G401 (cell line): ENCODE data around the gene TMPRSS6. TPM values are rescaled to one million over a fixed set of nuclear protein-coding genes. Genes with fewer than 3 reads are reported as not detected.

ENCODE experiments used
- DNase-seq: peaks from one replicate; pipeline ENCODE4 v3.0.0-alpha.2; 2015; ENCODE audit warnings: low spot score
- in situ Hi-C: cut with HindIII; loops from 2 replicates; pipeline ENCODE4 v1.10.0; 2016; ENCODE audit warnings: low sequenced_read_pairs, mixed read lengths
- total RNA-seq: library from RNA; depleted of rRNA; stranded (reverse); fragments of >200 nt; shearing (Covaris generic); gene quantifications from 2 replicates; pipeline ENCODE4 v1.2.3, GENCODE V29; 2014; rRNA removed

The TMPRSS6 gene
- total RNA-seq, 1 experiment from 2014 or later: not detected

- in situ Hi-C loops: no loop called here
Observed at GRCh38 chr22:37024339-37025157, 85.0 kb downstream of the TMPRSS6 start.

GRCh38 chr22:37023743-37024338 lies 85.7 kb downstream of the TMPRSS6 start:
- DNase-seq: no peak
- in situ Hi-C loops: no loop called here

More at GRCh38 chr22:37024339-37025157, 85.0 kb downstream of the TMPRSS6 start:
- no peak for DNase-seq

- DNase-seq: no peak
- in situ Hi-C loops: no loop called here
Observed at GRCh38 chr22:37022483-37023337, 86.8 kb downstream of the TMPRSS6 start.

- in situ Hi-C loops: no loop called here
- peak; percentile 15 for DNase-seq
Observed at GRCh38 chr22:37021710-37022482, 87.6 kb downstream of the TMPRSS6 start.

- in situ Hi-C loops: no loop called here
Observed at GRCh38 chr22:37021041-37021440, 88.5 kb downstream of the TMPRSS6 start.

GRCh38 chr22:37020192-37020479 lies 89.4 kb downstream of the TMPRSS6 start:
- no peak for DNase-seq
- in situ Hi-C loops: no loop called here

More at GRCh38 chr22:37021041-37021440, 88.5 kb downstream of the TMPRSS6 start:
- DNase-seq: no peak

GRCh38 chr22:37019309-37020191 lies 90.0 kb downstream of the TMPRSS6 start, which contains the start of the genes MPST and TST:
MPST (plus strand) TSS chr22:37019742; CDS start chr22:37019837, 95 bp downstream.
TST (minus strand) TSS chr22:37019447; CDS start chr22:37018732, 715 bp downstream.
- DNase-seq: peak; percentile 34
- in situ Hi-C loops: no loop called here

GRCh38 chr22:37018815-37019308 lies 90.7 kb downstream of the TMPRSS6 start:
- in situ Hi-C loops: no loop called here
- DNase-seq: no peak

GRCh38 chr22:37018086-37018814 lies 91.3 kb downstream of the TMPRSS6 start:
- no peak for DNase-seq
- in situ Hi-C loops: no loop called here

- in situ Hi-C loops: no loop called here
- no peak for DNase-seq
Observed at GRCh38 chr22:37017356-37017755, 92.2 kb downstream of the TMPRSS6 start.

- in situ Hi-C loops: no loop called here
- no peak for DNase-seq
Observed at GRCh38 chr22:37016134-37016910, 93.2 kb downstream of the TMPRSS6 start.

- in situ Hi-C loops: no loop called here
- no peak for DNase-seq
Observed at GRCh38 chr22:37015587-37015878, 94.0 kb downstream of the TMPRSS6 start.

Other genes with a start within 250 kb of the TMPRSS6 start
- gene NCF4, start 248.7 kb downstream of the TMPRSS6 start, total RNA-seq: not detected in 2 replicates
- gene CSF2RB, start 196.1 kb downstream of the TMPRSS6 start, total RNA-seq: not detected in 2 replicates
- 43.2 and 58.2 TPM in 2 replicates for gene TST, start 90.3 kb downstream of the TMPRSS6 start, total RNA-seq
- gene MPST, start 90.0 kb downstream of the TMPRSS6 start, total RNA-seq: 177 and 203 TPM in 2 replicates
- gene KCTD17, start 58.0 kb downstream of the TMPRSS6 start, total RNA-seq: 24.9 and 30.0 TPM in 2 replicates
- gene IL2RB, start 40.2 kb upstream of the TMPRSS6 start, total RNA-seq: not detected in 2 replicates
- gene C1QTNF6, start 78.5 kb upstream of the TMPRSS6 start, total RNA-seq: 5.0 and 6.7 TPM in 2 replicates
- not detected in 2 replicates for gene SSTR3, start 102.8 kb upstream of the TMPRSS6 start, total RNA-seq
- not detected in 2 replicates for gene RAC2, start 134.6 kb upstream of the TMPRSS6 start, total RNA-seq
- gene CYTH4, start 172.8 kb upstream of the TMPRSS6 start, total RNA-seq: not detected in 2 replicates